Esophagus squamous epithelium (tissue), 5 donors: ENCODE results near the gene KCNK7. TPM values are rescaled to one million over a fixed set of nuclear protein-coding genes. Genes with fewer than 3 reads are reported as not detected.

Experiments
- DNase-seq: peaks from one replicate; lab custom pipeline; 2025; lab: John Stamatoyannopoulos, UW
- H3K27ac ChIP-seq, 4 donors: fragments of 200-600 bp; sonication (generic); one replicate each; pipeline ENCODE4 v1.5.1; 2016 to 2019; ENCODE audit warnings: mild to moderate bottlenecking in 1 of 4
- H3K27me3 ChIP-seq, 4 donors: fragments of 200-600 bp; sonication (generic); 1 replicate in 3 of 4; 2 replicates in 1 of 4; pipeline versions ENCODE4 v1.5.1 to v1.6.0; 2017 to 2021; ENCODE audit warnings: antibody characterized with exemption in 1 of 4
- H3K36me3 ChIP-seq, 3 donors: fragments of 200-600 bp; sonication (generic); one replicate each; pipeline ENCODE4 v1.5.1; 2016 to 2019
- H3K4me1 ChIP-seq, 3 donors: fragments of 200-600 bp; sonication (generic); one replicate each; pipeline ENCODE4 v1.5.1; 2017 to 2019
- H3K4me3 ChIP-seq, 4 donors: fragments of 200-600 bp; sonication (generic); 1 replicate in 3 of 4; 2 replicates in 1 of 4; pipeline ENCODE4 v1.5.1; 2016 to 2019; ENCODE audit warnings: mild to moderate bottlenecking in 2 of 4, moderate library complexity in 1 of 4
- H3K9me3 ChIP-seq, 3 donors: fragments of 200-600 bp; sonication (generic); one replicate each; pipeline ENCODE4 v1.5.1; 2016 to 2019
- CTCF ChIP-seq, 6 experiments: fragments of 450-650 bp in 4 of 6; fragments of 200-600 bp in 2 of 6; sonication (generic) in 2 of 6; IDR thresholded peaks; one replicate each; pipeline ENCODE4 v1.5.1; 2016 to 2019; ENCODE audit warnings: antibody characterized with exemption in 6 of 6, mild to moderate bottlenecking in 4 of 6, moderate library complexity in 4 of 6
- POLR2A ChIP-seq, 4 donors: fragments of 450-650 bp; IDR thresholded peaks; one replicate each; pipeline ENCODE4 v1.6.1; 2017; ENCODE audit warnings: antibody characterized with exemption in 4 of 4, mild to moderate bottlenecking in 4 of 4, moderate library complexity in 3 of 4
- WGBS, 2 donors: methylation state at CpG; one replicate each; pipeline ENCODE4 v1.1.5; 2018; 5-methylcytosine and 5-hydroxymethylcytosine counted together
- intact Hi-C: fragments of 100-400 bp; cut with DNase I; formaldehyde crosslinking; loops from one replicate; pipeline ENCODE4 v1.15.0; 2022
- total RNA-seq, 4 donors: library from RNA; depleted of rRNA; stranded (reverse); fragments of >200 nt; gene quantifications; one replicate each; pipeline ENCODE4 v1.1.0, GENCODE V29; 2016
- donor health status: DM: yes; HTN: yes; CAD: no.

The KCNK7 gene
- total RNA-seq, 4 donors from 2014 or later = 5.5 to 22.5 (median 15.2) TPM

GRCh38 chr11:65611758-65612603 is 16.4 kb upstream of the KCNK7 start:
- intact Hi-C loops = loop anchor here (10.0 kb wide), 1 partner anchor 67 kb away; no protein-coding TSS in a partner anchor
- TF ChIP-seq POLR2A (IDR thresholded peaks at IDR 0.05) (no peak), CTCF (IDR thresholded peaks at IDR 0.05) (no peak)
- H3K9me3 ChIP-seq = no peaks in the 10 kb centered on the region
- peaks cover 0 to 58% (median 0%) of the 10 kb centered on the region in 3 donors for H3K36me3 ChIP-seq
- H3K27ac ChIP-seq = peak overlapping the region; percentile 96 to 98 (median 98)
- 20 to 52% methylated on average over 2 to 7 of the region's 12 CpGs for WGBS, 2 donors
- no peak for DNase-seq
- peak overlapping the region; percentile 70 to 99 (median 87) for H3K4me3 ChIP-seq
- H3K27me3 ChIP-seq = no peaks in the 10 kb centered on the region
- H3K4me1 ChIP-seq = peaks cover 51 to 77% (median 58%) of the 10 kb centered on the region in 3 donors

- no peak for DNase-seq
- Histone ChIP-seq H3K4me3 (peak overlapping the region in 3 of 4 donors; percentile 70 to 99 (median 81)), H3K36me3 (peaks cover 0 to 64% (median 0%) of the 10 kb centered on the region in 3 donors), H3K27ac (peak overlapping the region; percentile 96 to 98 (median 98)), H3K9me3 (no peaks in the 10 kb centered on the region), H3K4me1 (peaks cover 49 to 76% (median 50%) of the 10 kb centered on the region in 3 donors), H3K27me3 (no peaks in the 10 kb centered on the region)
- intact Hi-C loops = loop anchor here (10.0 kb wide), 1 partner anchor 66 kb away; no protein-coding TSS in a partner anchor
- TF ChIP-seq CTCF (IDR thresholded peaks at IDR 0.05) = no peak
- no peak for TF ChIP-seq POLR2A (IDR thresholded peaks at IDR 0.05)
- WGBS, 2 donors = 29 to 60% methylated on average over 2 to 7 of the region's 10 CpGs
Measured at GRCh38 chr11:65611028-65611757, 15.6 kb upstream of the KCNK7 start.

GRCh38 chr11:65610404-65610803 is 14.8 kb upstream of the KCNK7 start:
- no peaks in the 10 kb centered on the region for H3K9me3 ChIP-seq
- 79 to 92% methylated on average over 2 to 3 of the region's 6 CpGs for WGBS, 2 donors
- TF ChIP-seq POLR2A (IDR thresholded peaks at IDR 0.05) (no peak), CTCF (IDR thresholded peaks at IDR 0.05) (no peak)
- DNase-seq = no peak
- peak overlapping the region; percentile 96 to 98 (median 98) for H3K27ac ChIP-seq
- H3K27me3 ChIP-seq = no peaks in the 10 kb centered on the region
- intact Hi-C loops = loop anchor here (10.0 kb wide), 1 partner anchor 66 kb away; no protein-coding TSS in a partner anchor
- peak overlapping the region in 3 of 4 donors; percentile 70 to 99 (median 81) for H3K4me3 ChIP-seq
- peaks cover 2 to 72% (median 4%) of the 10 kb centered on the region in 3 donors for H3K36me3 ChIP-seq
- peaks cover 48 to 77% (median 49%) of the 10 kb centered on the region in 3 donors for H3K4me1 ChIP-seq

GRCh38 chr11:65609665-65610064 is 14.1 kb upstream of the KCNK7 start:
- WGBS, 2 donors = 72 to 80% methylated on average over 4 to 5 of the region's 5 CpGs
- Histone ChIP-seq H3K27ac (peak overlapping the region in 3 of 4 donors; percentile 17 to 96 (median 57)), H3K36me3 (peaks cover 10 to 79% (median 12%) of the 10 kb centered on the region in 3 donors), H3K9me3 (no peaks in the 10 kb centered on the region), H3K4me1 (peaks cover 48 to 77% (median 49%) of the 10 kb centered on the region in 3 donors), H3K4me3 (peak overlapping the region in 1 of 4 donors; percentile 14), H3K27me3 (no peaks in the 10 kb centered on the region)
- TF ChIP-seq POLR2A (IDR thresholded peaks at IDR 0.05) = no peak
- DNase-seq = no peak
- intact Hi-C loops = loop anchor here (10.0 kb wide), 1 partner anchor 65 kb away; no protein-coding TSS in a partner anchor

- Histone ChIP-seq H3K27me3 (no peaks in the 10 kb centered on the region), H3K27ac (peak overlapping the region in 2 of 4 donors; percentile 57 to 96), H3K4me1 (peaks cover 48 to 77% (median 49%) of the 10 kb centered on the region in 3 donors)
Measured at GRCh38 chr11:65609229-65609628, 13.6 kb upstream of the KCNK7 start.

More at GRCh38 chr11:65609229-65609628, 13.6 kb upstream of the KCNK7 start:
- no peaks in the 10 kb centered on the region for H3K9me3 ChIP-seq
- DNase-seq = no peak
- TF ChIP-seq CTCF (IDR thresholded peaks at IDR 0.05) = no peak
- no peak for TF ChIP-seq POLR2A (IDR thresholded peaks at IDR 0.05)
- H3K4me3 ChIP-seq = no peak overlapping the region
- WGBS, 2 donors = 50 to 86% methylated on average over 1 to 3 of the region's 3 CpGs
- H3K36me3 ChIP-seq = peaks cover 13 to 84% (median 16%) of the 10 kb centered on the region in 3 donors
- intact Hi-C loops = no loop called here
